Activated T-cell treated with anti-CD3 and anti-CD28 coated beads, Interleukin-2, amount 50 U/mL, for 4 hours (primary cell): ENCODE measurements around the gene SUPT3H. TPM values are rescaled to one million over a fixed set of nuclear protein-coding genes. Genes with fewer than 3 reads are reported as not detected.
"Not testable (repeated sequence)": the region's sequence is repeated elsewhere in the genome, so short reads cannot be mapped to it uniquely, and the experiment has no call there.

Source experiments
- ATAC-seq, 2 donors: fragments of 200-7000 bp; cut with Tn5 transposase; one replicate each; pipeline ENCODE4 v1.10.0; 2021
- DNase-seq: peaks from one replicate; pipeline ENCODE4 v3.0.0-alpha.2; 2020
- H3K27me3 Mint-ChIP-seq: one replicate; pipeline ENCODE4 v1.8.0; 2021; ENCODE audit warnings: low read depth, mixed read lengths
- H3K36me3 Mint-ChIP-seq: one replicate; pipeline ENCODE4 v1.8.0; 2022; ENCODE audit warnings: mixed read lengths; ENCODE audit not compliant: insufficient read depth
- H3K4me1 Mint-ChIP-seq: one replicate; pipeline ENCODE4 v1.8.0; 2021; ENCODE audit warnings: low read depth, mixed read lengths
- H3K4me3 Mint-ChIP-seq: one replicate; pipeline ENCODE4 v1.8.0; 2021; ENCODE audit warnings: mild to moderate bottlenecking, moderate library complexity, mixed read lengths
- H3K9me3 Mint-ChIP-seq: one replicate; pipeline ENCODE4 v1.8.0; 2021; ENCODE audit warnings: mixed read lengths
- total RNA-seq, 3 donors: library from RNA; stranded (reverse); gene quantifications; one replicate each; pipeline ENCODE4 v1.2.1, GENCODE V29; 2021

The SUPT3H gene
- total RNA-seq, 3 donors from 2014 or later = 14.1 to 15.7 (median 15.7) TPM

GRCh38 chr6:45212976-45213375, 164.8 kb downstream of the SUPT3H start:
- Mint-ChIP-seq H3K4me1 (peaks cover 4% of the 10 kb centered on the region), H3K27me3 (no peaks in the 10 kb centered on the region), H3K36me3 (peaks cover 12% of the 10 kb centered on the region), H3K9me3 (peaks cover 25% of the 10 kb centered on the region), H3K4me3 (no peak overlapping the region)
- peak in 1 of 2 donors; percentile 52 for ATAC-seq
- DNase-seq = no peak

DNA sequence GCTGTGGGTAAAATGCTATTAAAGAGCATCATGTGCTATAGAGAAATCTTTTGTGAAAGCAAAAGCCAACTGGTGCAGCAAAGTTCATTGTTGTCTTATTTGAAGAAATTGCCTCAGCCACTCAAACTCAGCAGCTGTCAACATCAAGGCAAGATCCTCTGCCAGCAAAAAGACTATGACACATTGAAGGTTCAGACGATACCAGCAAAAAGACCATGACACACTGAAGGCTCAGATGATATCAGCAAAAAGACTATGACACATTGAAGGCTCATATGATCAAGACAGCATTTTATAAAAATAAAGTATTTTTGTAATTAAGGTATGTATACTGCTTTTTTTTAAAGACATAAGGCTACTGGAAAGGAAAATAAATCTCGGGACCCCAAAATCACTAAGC, 168.0 kb downstream of the SUPT3H start:
- Mint-ChIP-seq H3K27me3 (no peaks in the 10 kb centered on the region), H3K4me1 (peaks cover 7% of the 10 kb centered on the region), H3K36me3 (peaks cover 6% of the 10 kb centered on the region), H3K4me3 (no peak overlapping the region), H3K9me3 (peaks cover 20% of the 10 kb centered on the region)
- ATAC-seq (peak; percentile 55 to 65), DNase-seq (no peak)

GRCh38 chr6:45206793-45207492, 170.8 kb downstream of the SUPT3H start:
- DNase-seq = no peak
- no peaks in the 10 kb centered on the region for H3K27me3 Mint-ChIP-seq
- peaks cover 4% of the 10 kb centered on the region for H3K4me1 Mint-ChIP-seq
- H3K36me3 Mint-ChIP-seq = peaks cover 6% of the 10 kb centered on the region
- no peak for ATAC-seq
- peaks cover 18% of the 10 kb centered on the region for H3K9me3 Mint-ChIP-seq
- no peak overlapping the region for H3K4me3 Mint-ChIP-seq

GRCh38 chr6:45201484-45201883, 176.2 kb downstream of the SUPT3H start:
- H3K4me3 Mint-ChIP-seq = no peak overlapping the region
- H3K36me3 Mint-ChIP-seq = no peaks in the 10 kb centered on the region
- no peaks in the 10 kb centered on the region for H3K9me3 Mint-ChIP-seq
- peaks cover under 1% of the 10 kb centered on the region for H3K4me1 Mint-ChIP-seq
- DNase-seq (no peak), ATAC-seq (no peak)
- no peaks in the 10 kb centered on the region for H3K27me3 Mint-ChIP-seq

DNA sequence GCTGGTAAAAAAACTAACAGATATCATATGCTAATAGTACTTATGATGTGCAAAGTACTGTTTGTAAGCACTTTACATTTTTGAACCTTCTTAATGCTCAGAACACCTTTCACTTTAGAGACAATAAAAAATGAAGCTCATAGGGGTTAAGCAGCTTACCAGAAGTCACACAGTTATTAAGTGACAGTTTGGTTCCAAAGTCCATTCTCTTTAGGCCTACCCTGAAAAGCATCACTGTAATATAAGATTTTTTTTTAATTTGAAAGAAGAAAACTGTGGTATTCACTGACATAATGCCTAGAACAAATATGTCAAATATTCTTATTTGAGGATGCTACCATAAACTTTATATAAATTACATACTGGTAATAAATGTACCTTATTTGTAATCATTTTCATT, 177.2 kb downstream of the SUPT3H start:
- ATAC-seq = no peak
- no peak for DNase-seq
- no peak overlapping the region for H3K4me3 Mint-ChIP-seq
- H3K27me3 Mint-ChIP-seq = no peaks in the 10 kb centered on the region
- H3K36me3 Mint-ChIP-seq = no peaks in the 10 kb centered on the region
- H3K9me3 Mint-ChIP-seq = no peaks in the 10 kb centered on the region
- H3K4me1 Mint-ChIP-seq = no peaks in the 10 kb centered on the region

DNA sequence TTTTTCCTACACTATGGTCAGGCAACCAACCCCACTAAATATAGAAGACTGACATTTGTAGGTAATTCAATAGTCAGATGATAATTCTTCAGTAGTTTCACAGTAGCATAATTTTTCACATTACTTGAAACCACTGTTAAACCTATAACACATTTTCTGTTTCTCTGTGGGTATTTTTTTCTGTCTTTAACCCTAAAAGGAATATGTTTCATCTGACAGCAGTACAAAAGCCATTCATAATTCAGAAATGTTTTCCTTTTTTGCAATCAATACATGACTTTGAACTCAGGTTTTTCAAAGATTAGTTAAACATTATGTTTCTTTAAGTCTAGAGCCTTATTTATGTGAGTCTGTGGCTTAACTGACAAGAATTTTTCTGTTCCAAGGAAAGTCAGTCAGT, 178.2 kb downstream of the SUPT3H start:
- Mint-ChIP-seq H3K4me3 (no peak overlapping the region), H3K36me3 (no peaks in the 10 kb centered on the region), H3K9me3 (no peaks in the 10 kb centered on the region), H3K4me1 (no peaks in the 10 kb centered on the region), H3K27me3 (no peaks in the 10 kb centered on the region)
- ATAC-seq = no peak
- no peak for DNase-seq

DNA sequence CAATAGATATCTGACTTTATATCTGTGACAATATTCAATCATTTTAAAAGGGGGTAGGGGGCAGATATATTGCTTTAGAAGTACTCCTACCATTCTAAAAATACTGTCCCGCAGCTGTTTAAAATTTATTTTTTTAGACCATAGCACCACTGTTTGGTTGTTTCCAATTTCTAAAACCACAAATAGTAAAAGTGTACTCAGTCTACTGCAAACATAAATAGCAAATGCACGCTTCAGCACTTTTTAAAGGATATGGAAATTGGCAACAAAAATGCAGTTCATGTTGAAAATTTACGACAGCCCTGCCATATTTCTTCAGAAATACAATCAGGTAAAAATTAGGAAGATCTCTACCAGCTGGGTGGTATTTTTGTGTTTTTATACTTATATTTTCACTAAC, 181.6 kb downstream of the SUPT3H start:
- Mint-ChIP-seq H3K36me3 (no peaks in the 10 kb centered on the region), H3K9me3 (no peaks in the 10 kb centered on the region), H3K4me3 (no peak overlapping the region), H3K4me1 (no peaks in the 10 kb centered on the region), H3K27me3 (no peaks in the 10 kb centered on the region)
- ATAC-seq = no peak
- no peak for DNase-seq

- no peaks in the 10 kb centered on the region for H3K27me3 Mint-ChIP-seq
- H3K9me3 Mint-ChIP-seq = no peaks in the 10 kb centered on the region
- H3K4me1 Mint-ChIP-seq = no peaks in the 10 kb centered on the region
- ATAC-seq = no peak
- no peak overlapping the region for H3K4me3 Mint-ChIP-seq
- no peaks in the 10 kb centered on the region for H3K36me3 Mint-ChIP-seq
- DNase-seq = no peak
Measured at GRCh38 chr6:45195137-45195536, 182.6 kb downstream of the SUPT3H start.

GRCh38 chr6:45192556-45192955, 185.2 kb downstream of the SUPT3H start:
- no peak for ATAC-seq
- H3K4me3 Mint-ChIP-seq = no peak overlapping the region
- H3K9me3 Mint-ChIP-seq = no peaks in the 10 kb centered on the region
- no peak for DNase-seq
- no peaks in the 10 kb centered on the region for H3K27me3 Mint-ChIP-seq
- peaks cover 8% of the 10 kb centered on the region for H3K4me1 Mint-ChIP-seq
- H3K36me3 Mint-ChIP-seq = no peaks in the 10 kb centered on the region

GRCh38 chr6:45191414-45191813, 186.3 kb downstream of the SUPT3H start:
- Mint-ChIP-seq H3K27me3 (no peaks in the 10 kb centered on the region), H3K4me1 (peaks cover 14% of the 10 kb centered on the region), H3K9me3 (no peaks in the 10 kb centered on the region), H3K4me3 (no peak overlapping the region), H3K36me3 (no peaks in the 10 kb centered on the region)
- DNase-seq (no peak), ATAC-seq (no peak)

GRCh38 chr6:45187836-45188235, 189.9 kb downstream of the SUPT3H start:
- H3K4me1 Mint-ChIP-seq = peaks cover 31% of the 10 kb centered on the region
- no peaks in the 10 kb centered on the region for H3K36me3 Mint-ChIP-seq
- DNase-seq = no peak
- no peak overlapping the region for H3K4me3 Mint-ChIP-seq
- H3K27me3 Mint-ChIP-seq = no peaks in the 10 kb centered on the region
- ATAC-seq = peak in 1 of 2 donors; percentile 85
- H3K9me3 Mint-ChIP-seq = no peaks in the 10 kb centered on the region

DNA sequence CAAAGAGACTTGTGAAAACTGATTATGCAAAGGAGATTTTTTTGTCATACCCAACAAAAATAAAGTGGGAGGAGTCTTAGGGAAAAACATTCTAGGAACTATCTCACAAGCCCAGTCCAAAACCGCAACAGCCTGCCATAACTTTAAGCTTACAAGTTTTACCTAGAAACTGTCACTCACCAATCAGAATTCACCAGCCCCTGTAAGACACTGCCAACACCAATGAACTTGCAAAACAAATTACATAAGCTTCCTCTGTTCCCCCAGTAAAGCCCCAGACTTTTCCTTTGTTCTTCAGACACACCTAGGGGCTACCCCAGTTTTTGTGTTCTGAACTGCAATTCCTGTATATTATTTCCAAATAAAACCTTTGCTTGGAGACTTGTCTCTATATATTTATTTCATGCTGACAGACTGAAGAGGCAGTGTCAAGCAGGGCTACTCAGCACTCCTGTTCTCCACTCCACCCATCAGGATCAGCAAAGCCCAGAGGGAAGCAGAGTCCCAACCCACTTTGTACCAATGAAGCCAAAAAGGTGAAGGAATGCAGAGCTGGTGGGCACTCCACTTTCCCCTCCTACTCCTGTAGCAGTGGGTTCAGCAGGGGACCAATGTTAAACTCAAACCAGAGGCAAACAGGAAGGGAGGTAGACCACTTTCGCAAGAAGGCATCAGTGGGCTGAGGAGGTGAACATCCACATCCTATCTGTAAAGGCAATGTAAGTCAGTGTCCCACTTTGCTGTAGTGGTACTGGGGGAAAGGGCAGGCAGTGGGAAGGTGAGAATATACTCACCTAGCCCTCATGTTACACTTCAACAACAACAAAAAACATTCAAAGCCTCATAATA, 192.1 kb downstream of the SUPT3H start:
- H3K4me3 Mint-ChIP-seq = no peak overlapping the region
- peaks cover 4% of the 10 kb centered on the region for H3K36me3 Mint-ChIP-seq
- no peak for DNase-seq
- ATAC-seq = peak; percentile 43 to 74
- no peaks in the 10 kb centered on the region for H3K9me3 Mint-ChIP-seq
- H3K4me1 Mint-ChIP-seq = peaks cover 31% of the 10 kb centered on the region
- H3K27me3 Mint-ChIP-seq = no peaks in the 10 kb centered on the region

- Mint-ChIP-seq H3K4me1 (peaks cover 31% of the 10 kb centered on the region), H3K9me3 (no peaks in the 10 kb centered on the region), H3K4me3 (no peak overlapping the region), H3K36me3 (peaks cover 4% of the 10 kb centered on the region), H3K27me3 (no peaks in the 10 kb centered on the region)
- no peak for DNase-seq
- no peak for ATAC-seq
Measured at GRCh38 chr6:45184937-45185336, 192.8 kb downstream of the SUPT3H start.

- ATAC-seq (no peak), DNase-seq (no peak)
- Mint-ChIP-seq H3K27me3 (no peaks in the 10 kb centered on the region), H3K9me3 (no peaks in the 10 kb centered on the region), H3K4me3 (no peak overlapping the region), H3K4me1 (peaks cover 31% of the 10 kb centered on the region), H3K36me3 (peaks cover 4% of the 10 kb centered on the region)
Measured at GRCh38 chr6:45184040-45184439, 193.7 kb downstream of the SUPT3H start.

DNA sequence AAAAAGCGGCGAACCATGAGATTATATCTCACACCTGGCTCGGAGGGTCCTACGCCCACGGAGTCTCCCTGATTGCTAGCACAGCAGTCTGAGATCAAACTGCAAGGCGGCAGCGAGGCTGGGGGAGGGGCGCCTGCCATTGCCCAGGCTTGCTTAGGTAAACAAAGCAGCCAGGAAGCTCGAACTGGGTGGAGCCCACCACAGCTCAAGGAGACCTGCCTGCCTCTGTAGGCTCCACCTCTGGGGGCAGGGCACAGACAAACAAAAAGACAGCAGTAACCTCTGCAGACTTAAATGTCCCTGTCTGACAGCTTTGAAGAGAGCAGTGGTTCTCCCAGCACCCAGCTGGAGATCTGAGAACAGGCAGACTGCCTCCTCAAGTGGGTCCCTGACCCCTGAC, 201.4 kb downstream of the SUPT3H start:
- peaks cover 15% of the 10 kb centered on the region for H3K4me1 Mint-ChIP-seq
- ATAC-seq, H3K4me3 Mint-ChIP-seq, H3K36me3 Mint-ChIP-seq, H3K9me3 Mint-ChIP-seq, H3K27me3 Mint-ChIP-seq, DNase-seq: not testable (repeated sequence)
